Tibial nerve (tissue), 4 donors: ENCODE measurements around the gene MS4A18. TPM values are rescaled to one million over a fixed set of nuclear protein-coding genes. Genes with fewer than 3 reads are reported as not detected.

Source experiments
- DNase-seq, 2 donors: peaks; one replicate each; pipeline ENCODE4 v3.0.0-alpha.2; 2019; ENCODE audit warnings: low spot score in 2 of 2
- H3K27ac ChIP-seq, 4 donors: fragments of 200-600 bp; sonication (generic) in 3 of 4; one replicate each; pipeline ENCODE4 v1.5.1; 2017 to 2019; ENCODE audit warnings: mild to moderate bottlenecking in 1 of 4
- H3K27me3 ChIP-seq, 2 donors: fragments of 200-600 bp; sonication (generic) in 1 of 2; one replicate each; pipeline versions ENCODE4 v1.5.1 to v1.6.0; 2017 to 2019
- H3K36me3 ChIP-seq, 3 donors: fragments of 200-600 bp; sonication (generic); one replicate each; pipeline ENCODE4 v1.5.1; 2018 to 2019
- H3K4me1 ChIP-seq, 4 donors: fragments of 200-600 bp; sonication (generic) in 3 of 4; one replicate each; pipeline ENCODE4 v1.5.1; 2017 to 2019
- H3K4me3 ChIP-seq, 4 donors: fragments of 200-600 bp; sonication (generic) in 3 of 4; one replicate each; pipeline ENCODE4 v1.5.1; 2017 to 2019; ENCODE audit warnings: mild to moderate bottlenecking in 1 of 4, moderate library complexity in 1 of 4
- H3K9me3 ChIP-seq, 4 donors: fragments of 200-600 bp; sonication (generic) in 3 of 4; one replicate each; pipeline ENCODE4 v1.5.1; 2017 to 2019
- EP300 ChIP-seq, 2 donors: sonication (generic); formaldehyde crosslinking; IDR thresholded peaks; one replicate each; pipeline ENCODE4 v1.6.1; 2017; ENCODE audit warnings: antibody characterized with exemption in 2 of 2, mild to moderate bottlenecking in 1 of 2
- POLR2A ChIP-seq, 2 donors: fragments of 450-650 bp; IDR thresholded peaks; one replicate each; pipeline ENCODE4 v1.6.1; 2017; ENCODE audit warnings: antibody characterized with exemption in 2 of 2, mild to moderate bottlenecking in 2 of 2, moderate library complexity in 2 of 2
- WGBS, 2 donors: methylation state at CpG; one replicate each; pipeline ENCODE4 v1.1.5; 2018; 5-methylcytosine and 5-hydroxymethylcytosine counted together
- total RNA-seq, 4 donors: library from RNA; depleted of rRNA; stranded (reverse); fragments of >200 nt; gene quantifications; one replicate each; pipeline ENCODE4 v1.1.0, GENCODE V29; 2016
- TF ChIP-seq, protein P1 (sequence below), 5 experiments: fragments of 200-600 bp in 3 of 5; fragments of 450-650 bp in 2 of 5; sonication (generic) in 3 of 5; IDR thresholded peaks; one replicate each; pipeline ENCODE4 v1.5.1; 2016 to 2019; ENCODE audit warnings: antibody characterized with exemption in 5 of 5, mild to moderate bottlenecking in 3 of 5, moderate library complexity in 2 of 5

The MS4A18 gene
- total RNA-seq, 4 donors from 2014 or later, result not detected

DNA sequence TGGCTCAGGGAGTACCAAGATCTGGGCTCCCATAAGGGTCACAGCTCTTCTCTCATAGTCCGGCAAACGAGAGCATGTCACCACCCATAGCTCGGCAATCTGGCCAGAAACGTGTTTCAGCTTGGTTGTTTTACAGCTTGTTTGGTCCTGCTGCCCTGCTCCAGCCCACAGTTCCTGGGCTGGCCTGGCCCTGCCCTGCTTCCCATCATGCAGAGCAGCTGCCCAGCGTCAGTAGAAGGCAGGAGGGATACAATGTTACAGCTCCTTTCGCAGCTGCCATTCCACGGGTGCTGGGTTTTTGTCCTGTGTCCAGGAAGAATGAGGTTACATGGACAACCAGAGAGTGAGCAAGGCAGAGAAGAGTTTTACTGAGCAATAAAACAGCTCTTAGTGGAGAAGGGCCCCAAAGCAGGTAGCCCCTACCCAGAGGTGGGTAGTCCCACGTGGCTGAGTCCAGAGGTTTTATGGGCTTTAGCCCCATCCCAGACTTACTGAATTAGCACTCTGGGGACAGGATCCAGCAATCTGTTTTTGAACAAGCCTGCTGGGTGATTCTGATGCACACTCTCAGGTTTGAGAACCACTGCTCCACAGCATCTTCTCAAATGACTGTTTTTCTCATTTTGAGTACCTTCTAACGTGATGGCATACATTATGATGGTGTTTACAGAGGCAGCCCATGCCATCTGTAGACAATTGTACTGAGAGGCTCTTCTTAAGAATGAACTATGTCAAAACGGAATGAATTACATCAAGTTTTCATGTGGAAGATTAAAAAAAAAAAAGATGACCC, 5.8 kb upstream of the MS4A18 start:
- H3K27ac ChIP-seq, result no peak overlapping the region
- no peaks in the 10 kb centered on the region for H3K36me3 ChIP-seq
- no peak overlapping the region for H3K4me3 ChIP-seq
- H3K9me3 ChIP-seq, result peaks cover 0 to 19% (median 0%) of the 10 kb centered on the region in 4 donors
- H3K4me1 ChIP-seq, result no peaks in the 10 kb centered on the region
- no peak for DNase-seq
- no peaks in the 10 kb centered on the region for H3K27me3 ChIP-seq
- TF ChIP-seq, protein P1, sequence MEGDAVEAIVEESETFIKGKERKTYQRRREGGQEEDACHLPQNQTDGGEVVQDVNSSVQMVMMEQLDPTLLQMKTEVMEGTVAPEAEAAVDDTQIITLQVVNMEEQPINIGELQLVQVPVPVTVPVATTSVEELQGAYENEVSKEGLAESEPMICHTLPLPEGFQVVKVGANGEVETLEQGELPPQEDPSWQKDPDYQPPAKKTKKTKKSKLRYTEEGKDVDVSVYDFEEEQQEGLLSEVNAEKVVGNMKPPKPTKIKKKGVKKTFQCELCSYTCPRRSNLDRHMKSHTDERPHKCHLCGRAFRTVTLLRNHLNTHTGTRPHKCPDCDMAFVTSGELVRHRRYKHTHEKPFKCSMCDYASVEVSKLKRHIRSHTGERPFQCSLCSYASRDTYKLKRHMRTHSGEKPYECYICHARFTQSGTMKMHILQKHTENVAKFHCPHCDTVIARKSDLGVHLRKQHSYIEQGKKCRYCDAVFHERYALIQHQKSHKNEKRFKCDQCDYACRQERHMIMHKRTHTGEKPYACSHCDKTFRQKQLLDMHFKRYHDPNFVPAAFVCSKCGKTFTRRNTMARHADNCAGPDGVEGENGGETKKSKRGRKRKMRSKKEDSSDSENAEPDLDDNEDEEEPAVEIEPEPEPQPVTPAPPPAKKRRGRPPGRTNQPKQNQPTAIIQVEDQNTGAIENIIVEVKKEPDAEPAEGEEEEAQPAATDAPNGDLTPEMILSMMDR (IDR thresholded peaks at IDR 0.05), result no peak
- TF ChIP-seq EP300 (IDR thresholded peaks at IDR 0.05) (no peak), POLR2A (IDR thresholded peaks at IDR 0.05) (no peak)
- WGBS, 2 donors, result 78 to 80% methylated on average over 10 of the region's 10 CpGs

DNA sequence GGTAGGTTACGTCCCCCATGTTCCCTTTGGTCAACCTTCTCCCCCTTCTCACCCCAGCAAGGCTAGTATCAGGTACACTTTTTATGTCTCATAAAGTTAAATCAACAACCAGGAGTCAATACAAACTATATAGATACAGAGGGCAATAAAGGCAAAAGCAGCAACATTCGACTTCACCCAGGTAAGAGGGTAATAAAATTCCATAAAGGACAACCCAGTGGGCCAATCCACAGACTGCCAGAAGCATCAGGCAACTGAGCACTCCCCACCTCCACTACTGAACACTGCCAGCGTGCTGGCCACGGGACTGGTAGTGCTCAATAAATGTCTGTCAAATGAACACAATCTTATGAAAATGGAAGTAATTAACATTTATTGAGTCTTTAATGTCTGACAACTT, 5.1 kb upstream of the MS4A18 start:
- Histone ChIP-seq H3K4me1 (no peaks in the 10 kb centered on the region), H3K27ac (no peak overlapping the region), H3K9me3 (peaks cover 0 to 19% (median 0%) of the 10 kb centered on the region in 4 donors), H3K4me3 (no peak overlapping the region), H3K27me3 (no peaks in the 10 kb centered on the region), H3K36me3 (no peaks in the 10 kb centered on the region)
- WGBS, 2 donors, result 77 to 91% methylated on average over 4 of the region's 4 CpGs
- TF ChIP-seq EP300 (IDR thresholded peaks at IDR 0.05), result no peak
- no peak for TF ChIP-seq POLR2A (IDR thresholded peaks at IDR 0.05)
- TF ChIP-seq, protein P1 (IDR thresholded peaks at IDR 0.05), result no peak
- DNase-seq, result no peak

DNA sequence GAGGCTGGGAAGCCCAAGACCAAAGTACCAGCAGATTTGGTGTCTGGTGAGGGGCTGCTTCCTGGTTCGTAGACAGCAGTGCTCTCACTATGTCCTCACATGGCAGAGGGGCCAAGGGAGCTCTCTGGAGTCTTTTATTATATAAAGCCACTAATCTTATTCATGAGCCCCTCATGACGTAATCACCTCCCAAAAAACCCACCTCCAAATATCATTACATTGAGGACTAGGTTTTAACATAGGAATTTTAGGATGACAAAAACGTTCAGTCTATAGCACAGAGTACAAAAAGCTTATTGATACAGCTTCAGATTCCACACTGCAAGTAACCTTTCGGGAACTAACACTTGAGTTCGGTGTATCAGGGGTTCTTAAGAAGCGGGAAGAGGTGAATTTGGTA, 4.1 kb upstream of the MS4A18 start:
- Histone ChIP-seq H3K27ac (no peak overlapping the region), H3K9me3 (peaks cover 0 to 19% (median 0%) of the 10 kb centered on the region in 4 donors), H3K4me1 (no peaks in the 10 kb centered on the region), H3K4me3 (no peak overlapping the region), H3K27me3 (no peaks in the 10 kb centered on the region), H3K36me3 (no peaks in the 10 kb centered on the region)
- no peak for TF ChIP-seq EP300 (IDR thresholded peaks at IDR 0.05)
- no peak for TF ChIP-seq POLR2A (IDR thresholded peaks at IDR 0.05)
- TF ChIP-seq, protein P1 (IDR thresholded peaks at IDR 0.05), result no peak
- WGBS, 2 donors, result 71 to 72% methylated on average over 6 of the region's 6 CpGs
- DNase-seq, result no peak

DNA sequence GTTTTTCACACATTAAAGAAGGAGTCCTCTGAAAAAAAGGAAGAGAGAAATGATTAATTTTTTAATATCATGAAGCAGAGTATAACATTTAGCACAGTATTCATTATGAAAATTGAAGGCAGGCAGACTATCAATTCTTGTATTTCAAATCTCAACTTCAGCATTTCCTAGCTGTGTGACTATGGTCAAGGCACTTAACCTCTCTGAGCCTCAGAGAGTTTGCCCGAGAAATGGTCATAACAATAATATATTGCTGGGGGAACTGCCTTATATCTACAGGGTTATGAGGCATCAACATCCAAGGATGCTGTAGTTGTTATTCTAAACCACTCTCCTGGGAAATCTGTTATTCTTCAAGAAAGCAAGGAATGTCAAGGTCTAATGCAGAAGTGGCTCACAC, 1.1 kb downstream of the MS4A18 start:
- Histone ChIP-seq H3K4me3 (no peak overlapping the region), H3K36me3 (no peaks in the 10 kb centered on the region), H3K4me1 (no peaks in the 10 kb centered on the region), H3K27ac (no peak overlapping the region), H3K9me3 (no peaks in the 10 kb centered on the region), H3K27me3 (no peaks in the 10 kb centered on the region)
- WGBS, 2 donors, result 59 to 61% methylated on average over 1 of the region's 1 CpG
- DNase-seq, result no peak
- TF ChIP-seq, protein P1 (IDR thresholded peaks at IDR 0.05), result no peak
- no peak for TF ChIP-seq POLR2A (IDR thresholded peaks at IDR 0.05)

DNA sequence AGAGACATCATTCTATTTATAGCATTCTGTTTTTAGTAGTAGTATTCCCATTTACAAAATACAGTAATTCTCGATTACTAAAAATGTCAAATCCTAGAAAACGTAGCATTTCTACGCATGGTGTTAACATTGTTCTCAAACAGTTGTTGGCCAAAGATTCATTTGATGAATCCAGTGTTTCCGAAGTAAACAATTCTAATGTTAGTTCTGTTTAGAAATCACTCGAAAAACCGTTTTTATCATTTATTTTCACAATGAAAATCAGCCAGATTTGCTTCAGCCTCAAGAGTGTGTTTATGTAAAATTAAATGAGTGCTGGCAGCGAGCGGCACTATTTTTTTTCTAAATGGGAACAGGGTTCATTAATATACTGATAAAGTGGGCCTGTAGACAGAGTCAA, 7.1 kb downstream of the MS4A18 start:
- Histone ChIP-seq H3K36me3 (no peaks in the 10 kb centered on the region), H3K4me1 (no peaks in the 10 kb centered on the region), H3K27me3 (no peaks in the 10 kb centered on the region), H3K27ac (no peak overlapping the region), H3K4me3 (no peak overlapping the region), H3K9me3 (no peaks in the 10 kb centered on the region)
- WGBS, 2 donors, result 49 to 53% methylated on average over 8 of the region's 8 CpGs
- DNase-seq, result no peak
- no peak for TF ChIP-seq POLR2A (IDR thresholded peaks at IDR 0.05)
- TF ChIP-seq, protein P1 (IDR thresholded peaks at IDR 0.05), result no peak
- TF ChIP-seq EP300 (IDR thresholded peaks at IDR 0.05), result no peak
